ENCODE measurements around the gene NCAM2.

Gene NCAM2

GRCh38 chr21:21029164-21029563 lies 31.0 kb downstream of the NCAM2 start:
- DNase-seq = no peak

- DNase-seq = no peak
These were observed 32.1 kb downstream of the NCAM2 start for GRCh38 chr21:21030311-21030710.

GRCh38 chr21:21034036-21034435 lies 35.8 kb downstream of the NCAM2 start:
- no peak for DNase-seq

GRCh38 chr21:21039624-21040170 lies 41.5 kb downstream of the NCAM2 start:
- no peak for DNase-seq

- no peak for DNase-seq
These were observed 47.3 kb downstream of the NCAM2 start for GRCh38 chr21:21045518-21045917.

- no peak for DNase-seq
These were observed 47.9 kb downstream of the NCAM2 start for GRCh38 chr21:21046063-21046462.

GRCh38 chr21:21051109-21052055 lies 53.2 kb downstream of the NCAM2 start:
- DNase-seq = no peak

GRCh38 chr21:21052672-21053071 lies 54.5 kb downstream of the NCAM2 start:
- DNase-seq = no peak

GRCh38 chr21:21057349-21058062 lies 59.3 kb downstream of the NCAM2 start:
- no peak for DNase-seq

GRCh38 chr21:21063828-21064227 lies 65.6 kb downstream of the NCAM2 start:
- DNase-seq = no peak

- DNase-seq = no peak
These were observed 66.1 kb downstream of the NCAM2 start for GRCh38 chr21:21064353-21064752.

- no peak for DNase-seq
These were observed 69.2 kb downstream of the NCAM2 start for GRCh38 chr21:21067375-21067774.

- DNase-seq = no peak
These were observed 76.1 kb downstream of the NCAM2 start for GRCh38 chr21:21074305-21074704.

- DNase-seq = no peak
These were observed 77.8 kb downstream of the NCAM2 start for GRCh38 chr21:21076051-21076450.

- no peak for DNase-seq
These were observed 78.3 kb downstream of the NCAM2 start for GRCh38 chr21:21076491-21076890.

- DNase-seq = no peak
These were observed 81.4 kb downstream of the NCAM2 start for GRCh38 chr21:21079646-21080045.

GRCh38 chr21:21084179-21084578 lies 86.0 kb downstream of the NCAM2 start:
- DNase-seq = no peak

GRCh38 chr21:21085206-21085605 lies 87.0 kb downstream of the NCAM2 start:
- DNase-seq = no peak

- no peak for DNase-seq
These were observed 98.7 kb downstream of the NCAM2 start for GRCh38 chr21:21096956-21097355.

GRCh38 chr21:21097466-21097865 lies 99.3 kb downstream of the NCAM2 start:
- DNase-seq = no peak

- DNase-seq = no peak
These were observed 103.7 kb downstream of the NCAM2 start for GRCh38 chr21:21101911-21102310.

GRCh38 chr21:21102896-21103295 lies 104.7 kb downstream of the NCAM2 start:
- DNase-seq = no peak

GRCh38 chr21:21103692-21104091 lies 105.5 kb downstream of the NCAM2 start:
- no peak for DNase-seq

- DNase-seq = no peak
These were observed 111.5 kb downstream of the NCAM2 start for GRCh38 chr21:21109736-21110135.

Measured in NCI-H2029 treated with DMSO at 0.1 percent for 48 hours (cell line).